HCT116 (cell line): ENCODE measurements around the gene LRP2. TPM values are rescaled to one million over a fixed set of nuclear protein-coding genes. Genes with fewer than 3 reads are reported as not detected.

Source experiments
- ATAC-seq: fragments of 200-7000 bp; cut with Tn5 transposase; 2 replicates; pipeline ENCODE4 v1.9.1; 2020; ENCODE audit warnings: mild to moderate bottlenecking, moderate library complexity
- BruUV-seq: library from RNA; stranded (reverse); fragments of 400-500 nt; replicated peaks from 2 replicates; lab custom pipeline; 2021; lab: Mats Ljungman, UMichigan
- CTCF ChIA-PET: fragments of 300-600 bp; sonication (Branson Sonifier 250); formaldehyde crosslinking; loops from one replicate; lab custom pipeline; 2021; ENCODE audit warnings: antibody characterized with exemption; lab: Charles Lee
- POLR2A ChIA-PET: fragments of 300-600, 350-600 bp; sonication (Branson Sonifier 250); formaldehyde crosslinking; loops from one replicate; lab custom pipeline; 2021; ENCODE audit warnings: antibody characterized with exemption; lab: Charles Lee
- RAD21 ChIA-PET, 2 experiments: fragments of 300-600 bp; sonication (Branson Sonifier 250); formaldehyde crosslinking; loops; one replicate each; lab custom pipeline; 2023; ENCODE audit warnings: low total read pairs in 2 of 2; ENCODE audit not compliant: uncharacterized antibody in 2 of 2, unreplicated experiment in 2 of 2, low non-redundant PET in 1 of 2; lab: Charles Lee
- DNase-seq: peaks from one replicate; pipeline ENCODE4 v3.0.0-alpha.2; 2010; ENCODE audit warnings: low read depth, low spot score
- H2AFZ ChIP-seq: fragments of 200-600 bp; shearing (Covaris generic), sonication (generic); 2 replicates; pipeline ENCODE4 v1.6.1; 2017; ENCODE audit warnings: low read depth, mixed run types, mixed read lengths, antibody characterized with exemption, low read length; ENCODE audit not compliant: poor library complexity, severe bottlenecking
- H3K27ac ChIP-seq: 2 replicates; pipeline ENCODE4 v1.5.1; 2012; ENCODE audit warnings: low read depth, low read length
- H3K27me3 ChIP-seq: fragments of 200-600 bp; sonication (generic); 2 replicates; pipeline ENCODE4 v1.6.1; 2016; ENCODE audit warnings: mixed run types, low read length, mixed read lengths; ENCODE audit not compliant: insufficient read depth
- H3K36me3 ChIP-seq, 2 experiments: fragments of 200-500 bp in 1 of 2; fragments of 200-600 bp in 1 of 2; sonication (Bioruptor generic) in 1 of 2; sonication (generic) in 1 of 2; 2 replicates each; pipeline versions ENCODE4 v1.5.1 to v1.6.1; 2014 to 2016; ENCODE audit warnings: low read length in 2 of 2, inconsistent platforms in 1 of 2, mixed read lengths in 1 of 2, mixed run types in 1 of 2; ENCODE audit not compliant: insufficient read depth in 2 of 2, control insufficient read depth in 1 of 2
- H3K4me1 ChIP-seq, 2 experiments: fragments of 200-600 bp in 1 of 2; sonication (generic) in 1 of 2; 2 replicates each; pipeline versions ENCODE4 v1.5.1 to v1.6.1; 2012 to 2017; ENCODE audit warnings: low read length in 2 of 2, inconsistent platforms in 1 of 2, mild to moderate bottlenecking in 1 of 2, mixed read lengths in 1 of 2, mixed run types in 1 of 2, moderate library complexity in 1 of 2; ENCODE audit not compliant: insufficient read depth in 2 of 2, control insufficient read depth in 1 of 2
- H3K4me2 ChIP-seq: fragments of 200-600 bp; sonication (generic); 2 replicates; pipeline ENCODE4 v1.6.1; 2017; ENCODE audit warnings: mixed run types, low read length, mixed read lengths
- H3K4me3 ChIP-seq, 2 experiments: fragments of 200-600 bp in 1 of 2; sonication (generic) in 1 of 2; replicated peaks in 1 of 2; 2 replicates each; pipeline ENCODE4 v1.5.1; 2011 to 2016; ENCODE audit warnings: low read length in 2 of 2, control low read depth in 1 of 2, low read depth in 1 of 2, mild to moderate bottlenecking in 1 of 2, mixed read lengths in 1 of 2, mixed run types in 1 of 2
- H3K79me2 ChIP-seq: fragments of 200-600 bp; sonication (generic); 2 replicates; pipeline ENCODE4 v1.6.1; 2017; ENCODE audit warnings: mild to moderate bottlenecking, mixed run types, low read length, moderate library complexity, mixed read lengths; ENCODE audit not compliant: insufficient read depth
- H3K9ac ChIP-seq: fragments of 200-600 bp; sonication (generic); 2 replicates; pipeline ENCODE4 v1.6.1; 2016; ENCODE audit warnings: low read length, mixed read lengths
- H3K9me2 ChIP-seq: fragments of 200-600 bp; sonication (generic), shearing (Covaris generic); 2 replicates; pipeline ENCODE4 v1.6.1; 2017; ENCODE audit warnings: mixed run types, mild to moderate bottlenecking, moderate library complexity; ENCODE audit not compliant: insufficient read depth
- H3K9me3 ChIP-seq, 2 experiments: fragments of 200-500 bp in 1 of 2; fragments of 200-600 bp in 1 of 2; sonication (Bioruptor generic) in 1 of 2; sonication (generic) in 1 of 2; 2 replicates each; pipeline ENCODE4 v1.6.1; 2014 to 2017; ENCODE audit warnings: low read length in 2 of 2, mixed read lengths in 2 of 2, inconsistent platforms in 1 of 2, low read depth in 1 of 2, mild to moderate bottlenecking in 1 of 2, mixed run types in 1 of 2, moderate library complexity in 1 of 2; ENCODE audit not compliant: control insufficient read depth in 1 of 2, insufficient read depth in 1 of 2
- H4K20me1 ChIP-seq: fragments of 200-600 bp; sonication (generic), shearing (Covaris generic); 2 replicates; pipeline ENCODE4 v1.6.1; 2017; ENCODE audit warnings: mixed run types, mild to moderate bottlenecking, moderate library complexity; ENCODE audit not compliant: insufficient read depth
- ATF3 ChIP-seq: IDR thresholded peaks from 2 replicates; pipeline ENCODE4 v1.6.1; 2012
- CEBPB ChIP-seq: IDR thresholded peaks from 2 replicates; pipeline ENCODE4 v1.6.1; 2012; ENCODE audit warnings: low read depth
- EGR1 ChIP-seq: IDR thresholded peaks from 2 replicates; pipeline ENCODE4 v1.6.1; 2012; ENCODE audit warnings: low read depth
- ELF1 ChIP-seq: IDR thresholded peaks from 2 replicates; pipeline ENCODE4 v1.6.1; 2012; ENCODE audit warnings: low read depth, borderline replicate concordance
- EZH2 ChIP-seq: fragments of 200-600 bp; sonication (generic); IDR thresholded peaks from 2 replicates; pipeline ENCODE4 v1.6.1; 2017; ENCODE audit warnings: antibody characterized with exemption, mixed run types
- EZH2phosphoT487 ChIP-seq: fragments of 200-600 bp; IDR thresholded peaks from 2 replicates; pipeline ENCODE4 v1.6.1; 2018; ENCODE audit warnings: antibody characterized with exemption, borderline replicate concordance
- FOSL1 ChIP-seq: IDR thresholded peaks from 2 replicates; pipeline ENCODE4 v1.6.1; 2012; ENCODE audit warnings: low read depth
- JUND ChIP-seq: IDR thresholded peaks from 2 replicates; pipeline ENCODE4 v1.6.1; 2012
- POLR2A ChIP-seq: IDR thresholded peaks from 2 replicates; pipeline ENCODE4 v1.7.0; 2011; ENCODE audit warnings: borderline replicate concordance; ENCODE audit not compliant: insufficient read depth, insufficient read length; ENCODE audit errors: extremely low read depth
- POLR2AphosphoS5 ChIP-seq: IDR thresholded peaks from 2 replicates; pipeline ENCODE4 v1.6.1; 2011; ENCODE audit warnings: mild to moderate bottlenecking, low read depth, low read length, moderate library complexity
- RAD21 ChIP-seq: IDR thresholded peaks from 2 replicates; pipeline ENCODE4 v1.6.1; 2012; ENCODE audit warnings: low read depth, mild to moderate bottlenecking
- REST ChIP-seq: IDR thresholded peaks from 2 replicates; pipeline ENCODE4 v1.6.1; 2012; ENCODE audit warnings: low read depth
- SIN3A ChIP-seq: IDR thresholded peaks from 2 replicates; pipeline ENCODE4 v1.6.1; 2012; ENCODE audit warnings: low read depth
- ZNF274 ChIP-seq: fragments of 200-500 bp; sonication (Bioruptor generic); IDR thresholded peaks from 2 replicates; pipeline ENCODE4 v1.6.1; 2014; ENCODE audit warnings: mild to moderate bottlenecking, low read depth, low read length, inconsistent platforms
- intact Hi-C: fragments of 100-400 bp; cut with micrococcal nuclease; formaldehyde crosslinking; loops from 2 replicates; pipeline ENCODE4 v1.10.0; 2022
- total RNA-seq: library from RNA; stranded (reverse); gene quantifications from one replicate; pipeline ENCODE4 v1.2.1, GENCODE V29; 2021; ENCODE audit not compliant: unreplicated experiment
- TF ChIP-seq, protein P1 (sequence below): IDR thresholded peaks from 2 replicates; pipeline ENCODE4 v1.6.1; 2011; ENCODE audit warnings: mild to moderate bottlenecking, low read length, moderate library complexity; ENCODE audit not compliant: insufficient replicate concordance; ENCODE audit errors: extremely low read depth
- TF ChIP-seq, protein P2 (sequence below), 3 experiments: fragments of 200-600 bp in 1 of 3; sonication (generic) in 1 of 3; IDR thresholded peaks in 2 of 3; conservative IDR thresholded peaks in 1 of 3; 2 replicates each; pipeline ENCODE4 v1.5.1; 2012 to 2017; ENCODE audit warnings: low read depth in 2 of 3, low read length in 2 of 3, antibody characterized with exemption in 1 of 3, borderline replicate concordance in 1 of 3, control low read depth in 1 of 3, mild to moderate bottlenecking in 1 of 3, mixed read lengths in 1 of 3, mixed run types in 1 of 3, moderate library complexity in 1 of 3; ENCODE audit not compliant: insufficient read depth in 1 of 3

Gene LRP2
- total RNA-seq, 1 experiment from 2014 or later: 0.20 TPM

GRCh38 chr2:169106134-169106533 is 256.2 kb downstream of the LRP2 start:
- Histone ChIP-seq H3K4me3 (no peak overlapping the region), H3K27ac (no peak overlapping the region), H2AFZ (no peak overlapping the region), H3K4me2 (no peak overlapping the region), H3K79me2 (no peaks in the 10 kb centered on the region), H3K36me3 (no peaks in the 10 kb centered on the region), H3K4me1 (peaks cover 0 to 8% of the 10 kb centered on the region in 2 experiments; a peak in 1 of 4 replicates), H3K9ac (no peak overlapping the region), H3K9me2 (no peaks in the 10 kb centered on the region), H3K27me3 (peaks cover 5% of the 10 kb centered on the region; the same call in 1 of the 2 replicates), H3K9me3 (no peaks in the 10 kb centered on the region), H4K20me1 (no peaks in the 10 kb centered on the region)
- TF ChIP-seq FOSL1 (no peak), POLR2AphosphoS5 (no peak), EZH2phosphoT487 (no peak), JUND (no peak), EZH2 (no peak), RAD21 (no peak), REST (no peak), ELF1 (no peak), SIN3A (no peak), ATF3 (no peak), POLR2A (no peak), CEBPB (no peak), EGR1 (no peak), ZNF274 (no peak)
- TF ChIP-seq, protein P1, sequence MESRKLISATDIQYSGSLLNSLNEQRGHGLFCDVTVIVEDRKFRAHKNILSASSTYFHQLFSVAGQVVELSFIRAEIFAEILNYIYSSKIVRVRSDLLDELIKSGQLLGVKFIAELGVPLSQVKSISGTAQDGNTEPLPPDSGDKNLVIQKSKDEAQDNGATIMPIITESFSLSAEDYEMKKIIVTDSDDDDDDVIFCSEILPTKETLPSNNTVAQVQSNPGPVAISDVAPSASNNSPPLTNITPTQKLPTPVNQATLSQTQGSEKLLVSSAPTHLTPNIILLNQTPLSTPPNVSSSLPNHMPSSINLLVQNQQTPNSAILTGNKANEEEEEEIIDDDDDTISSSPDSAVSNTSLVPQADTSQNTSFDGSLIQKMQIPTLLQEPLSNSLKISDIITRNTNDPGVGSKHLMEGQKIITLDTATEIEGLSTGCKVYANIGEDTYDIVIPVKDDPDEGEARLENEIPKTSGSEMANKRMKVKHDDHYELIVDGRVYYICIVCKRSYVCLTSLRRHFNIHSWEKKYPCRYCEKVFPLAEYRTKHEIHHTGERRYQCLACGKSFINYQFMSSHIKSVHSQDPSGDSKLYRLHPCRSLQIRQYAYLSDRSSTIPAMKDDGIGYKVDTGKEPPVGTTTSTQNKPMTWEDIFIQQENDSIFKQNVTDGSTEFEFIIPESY: no peak
- TF ChIP-seq, protein P2, sequence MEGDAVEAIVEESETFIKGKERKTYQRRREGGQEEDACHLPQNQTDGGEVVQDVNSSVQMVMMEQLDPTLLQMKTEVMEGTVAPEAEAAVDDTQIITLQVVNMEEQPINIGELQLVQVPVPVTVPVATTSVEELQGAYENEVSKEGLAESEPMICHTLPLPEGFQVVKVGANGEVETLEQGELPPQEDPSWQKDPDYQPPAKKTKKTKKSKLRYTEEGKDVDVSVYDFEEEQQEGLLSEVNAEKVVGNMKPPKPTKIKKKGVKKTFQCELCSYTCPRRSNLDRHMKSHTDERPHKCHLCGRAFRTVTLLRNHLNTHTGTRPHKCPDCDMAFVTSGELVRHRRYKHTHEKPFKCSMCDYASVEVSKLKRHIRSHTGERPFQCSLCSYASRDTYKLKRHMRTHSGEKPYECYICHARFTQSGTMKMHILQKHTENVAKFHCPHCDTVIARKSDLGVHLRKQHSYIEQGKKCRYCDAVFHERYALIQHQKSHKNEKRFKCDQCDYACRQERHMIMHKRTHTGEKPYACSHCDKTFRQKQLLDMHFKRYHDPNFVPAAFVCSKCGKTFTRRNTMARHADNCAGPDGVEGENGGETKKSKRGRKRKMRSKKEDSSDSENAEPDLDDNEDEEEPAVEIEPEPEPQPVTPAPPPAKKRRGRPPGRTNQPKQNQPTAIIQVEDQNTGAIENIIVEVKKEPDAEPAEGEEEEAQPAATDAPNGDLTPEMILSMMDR (IDR thresholded peaks at IDR 0.05 in 2 of 3, conservative IDR thresholded peaks at IDR 0.05 in 1 of 3; ENCODE audit: borderline replicate concordance in 1 of 3, insufficient read depth in 1 of 3, low read depth in 2 of 3, low read length in 2 of 3): no peak
- DNase-seq: no peak
- RAD21 ChIA-PET: no interaction called here
- POLR2A ChIA-PET: no interaction called here
- intact Hi-C loops: no loop called here
- CTCF ChIA-PET: interaction anchor here (1.2 kb wide), 1 partner anchor 26 kb away, joined by 3 read pairs; no protein-coding TSS in a partner anchor
- BruUV-seq: no TSS peak
- ATAC-seq: no peak
